GM19397 (cell line): ENCODE results near the gene PTTG1IP2.
"Not testable (repeated sequence)": the region's sequence is repeated elsewhere in the genome, so short reads cannot be mapped to it uniquely, and the experiment has no call there.

Experiments used
- ATAC-seq: cut with Tn5 transposase; IDR thresholded peaks from one replicate; pipeline ENCODE4 v1.9.1; 2021; ENCODE audit warnings: mild to moderate bottlenecking, moderate library complexity; ENCODE audit not compliant: unreplicated experiment

Gene PTTG1IP2

DNA sequence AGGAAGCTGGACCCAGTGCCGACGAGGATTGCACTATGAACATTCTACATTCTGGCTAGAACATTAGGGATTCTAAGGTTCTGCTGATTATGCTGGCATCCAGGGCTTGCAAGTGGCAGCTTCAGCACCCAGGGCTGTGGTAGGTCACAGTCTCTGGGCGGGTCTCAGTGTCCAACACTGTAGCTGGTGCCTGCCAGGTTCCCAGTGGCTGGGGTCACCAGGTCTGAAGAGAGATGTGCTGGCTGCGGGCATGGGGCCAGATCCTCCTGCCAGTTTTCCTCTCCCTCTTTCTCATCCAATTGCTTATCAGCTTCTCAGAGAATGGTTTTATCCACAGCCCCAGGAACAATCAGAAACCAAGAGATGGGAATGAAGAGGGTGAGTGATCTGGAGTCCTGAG is at the start of gene PTTG1IP2:
TSS of gene PTTG1IP2 (plus strand) at position 86 of the 400 bp plus-strand sequence. CDS start at position 234, 148 bp downstream.
- ATAC-seq: no peak

DNA sequence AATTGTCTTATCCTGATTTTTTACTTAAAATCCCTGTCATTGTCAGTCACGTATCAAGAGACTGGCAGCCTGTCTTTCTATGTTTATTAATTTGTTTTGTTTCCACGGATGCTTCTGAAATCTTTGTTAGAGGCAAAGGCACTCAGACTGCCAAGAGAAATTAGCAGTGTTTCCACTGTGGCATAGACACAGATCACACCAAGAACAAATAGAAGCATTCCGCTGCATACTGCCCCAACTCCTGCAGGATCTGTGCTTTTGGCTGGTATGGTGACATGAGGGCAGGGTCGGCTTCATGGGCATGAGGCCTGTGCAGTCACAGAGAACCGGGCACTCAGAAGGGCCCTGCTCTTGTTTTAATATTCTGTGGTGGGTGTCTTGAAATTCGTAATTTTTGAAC is 47.8 kb upstream of the PTTG1IP2 start:
- no peak for ATAC-seq

- ATAC-seq: peak; percentile 83
These were observed 44.7 kb upstream of the PTTG1IP2 start for GRCh38 chr7:90424720-90425119.

DNA sequence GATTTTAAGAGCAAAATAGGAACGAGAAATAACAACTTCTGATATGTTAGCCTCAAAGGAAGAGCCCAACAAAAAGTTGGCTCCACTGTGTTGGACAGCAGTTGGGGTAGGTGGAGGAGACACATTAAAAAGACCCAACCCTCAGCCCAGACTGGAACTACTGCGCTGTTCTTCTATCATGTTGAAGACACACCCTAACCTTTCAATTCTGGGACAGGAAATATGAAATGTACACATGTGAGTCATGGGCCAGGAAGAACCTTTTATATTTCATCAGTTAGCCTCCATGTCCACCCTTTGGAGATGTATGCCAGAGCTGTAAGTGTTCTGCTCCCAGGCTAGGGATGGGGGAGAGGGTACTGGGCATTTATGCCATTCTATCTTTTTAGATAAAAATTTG is 44.1 kb upstream of the PTTG1IP2 start:
- ATAC-seq: no peak

DNA sequence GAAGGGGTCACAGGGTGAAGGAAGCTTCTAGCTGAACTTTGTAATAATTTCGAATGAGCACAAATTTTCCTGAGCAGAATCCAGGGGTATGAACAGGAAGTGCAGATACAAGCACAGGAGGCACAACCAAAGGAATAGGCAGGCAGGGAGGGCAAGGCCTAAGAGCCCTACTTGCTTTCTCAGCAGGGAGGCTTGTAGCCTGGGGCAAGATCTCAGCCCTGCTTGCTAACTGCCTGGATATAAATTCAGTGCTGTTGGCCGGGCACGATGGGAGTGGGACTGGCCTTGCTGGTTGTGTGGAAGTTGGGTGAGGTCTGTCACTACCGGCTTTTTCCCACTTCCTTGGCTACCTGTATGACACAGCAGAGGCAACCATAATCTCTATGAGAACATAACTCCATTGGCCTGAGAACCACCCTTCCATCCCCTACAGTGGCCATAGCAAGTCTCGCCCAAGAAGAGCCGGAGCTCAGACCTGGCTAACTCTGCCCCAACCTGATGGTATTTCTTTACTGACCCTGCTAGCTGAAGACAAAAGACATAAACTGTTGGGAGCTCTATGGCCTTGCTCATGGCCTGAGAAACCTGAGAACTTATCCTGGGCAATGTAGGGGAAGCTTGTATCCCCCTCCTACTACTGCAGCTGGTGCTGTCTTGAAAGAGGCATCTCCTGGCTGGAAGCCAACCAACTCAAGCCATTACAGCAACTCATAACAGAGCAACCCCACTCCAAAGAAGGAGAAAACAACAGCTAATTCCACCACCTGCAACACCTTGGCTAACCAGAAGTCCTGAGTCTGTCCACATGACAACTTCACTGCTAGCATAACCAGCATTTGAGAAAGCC is 38.6 kb upstream of the PTTG1IP2 start:
- no peak for ATAC-seq

DNA sequence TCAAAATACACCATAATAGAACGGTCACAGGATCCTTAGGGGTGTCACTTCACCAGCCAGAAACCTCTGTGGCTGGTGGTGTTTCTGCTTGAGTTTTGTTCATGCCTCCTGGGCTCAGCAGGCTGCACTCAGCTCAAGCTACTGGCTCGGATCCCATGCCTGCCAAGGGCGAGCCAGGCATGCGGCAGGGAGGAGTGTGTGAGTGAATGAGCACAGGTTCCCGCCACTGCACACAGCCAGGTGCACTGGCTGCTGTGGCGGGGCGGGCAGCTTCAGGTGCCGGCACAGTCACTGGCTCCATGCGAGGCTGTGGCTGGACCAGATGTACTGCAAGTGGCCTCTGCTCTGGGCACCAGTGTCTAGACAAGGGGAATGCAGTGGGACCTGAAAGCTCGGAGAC is 36.7 kb upstream of the PTTG1IP2 start:
- ATAC-seq: no peak

DNA sequence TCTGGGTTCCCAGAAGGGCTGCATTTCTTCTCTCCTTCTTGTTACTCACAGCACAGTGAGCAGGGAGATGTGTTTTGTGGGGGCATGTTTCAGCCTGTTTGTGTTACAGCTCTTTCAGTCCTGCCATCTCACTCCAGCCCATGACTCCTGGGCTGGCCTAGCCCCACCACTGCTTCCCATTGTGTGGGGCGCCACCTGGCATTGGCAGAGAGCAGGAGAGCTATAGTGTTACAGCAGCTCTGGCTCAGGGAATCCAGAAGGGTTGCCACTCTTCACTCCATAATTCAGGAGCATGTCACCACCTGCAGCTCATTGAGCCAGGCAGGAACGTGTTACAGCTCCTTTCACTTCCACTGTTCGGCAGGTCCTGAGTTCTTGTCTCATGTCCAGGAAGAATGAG is 36.2 kb upstream of the PTTG1IP2 start:
- no peak for ATAC-seq

DNA sequence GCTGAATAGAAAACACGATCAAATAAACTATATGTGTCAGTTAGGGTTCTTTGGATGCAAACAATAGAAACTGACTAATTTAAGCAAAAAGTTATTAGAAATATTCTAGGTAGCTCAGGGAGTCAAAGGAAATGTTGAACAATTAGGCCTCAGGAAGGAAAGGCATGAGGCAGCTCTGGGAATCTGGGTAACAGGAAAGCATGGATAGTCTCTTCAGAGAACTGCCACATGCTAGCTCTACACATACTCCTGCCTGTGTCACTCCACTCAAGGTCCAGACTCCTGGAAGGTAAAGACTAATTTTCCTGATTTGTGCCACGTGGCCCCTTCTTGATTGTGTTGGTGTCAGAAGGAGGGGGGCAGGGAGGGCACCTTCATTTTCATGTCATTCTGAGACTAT is 23.8 kb upstream of the PTTG1IP2 start:
- ATAC-seq: no peak

DNA sequence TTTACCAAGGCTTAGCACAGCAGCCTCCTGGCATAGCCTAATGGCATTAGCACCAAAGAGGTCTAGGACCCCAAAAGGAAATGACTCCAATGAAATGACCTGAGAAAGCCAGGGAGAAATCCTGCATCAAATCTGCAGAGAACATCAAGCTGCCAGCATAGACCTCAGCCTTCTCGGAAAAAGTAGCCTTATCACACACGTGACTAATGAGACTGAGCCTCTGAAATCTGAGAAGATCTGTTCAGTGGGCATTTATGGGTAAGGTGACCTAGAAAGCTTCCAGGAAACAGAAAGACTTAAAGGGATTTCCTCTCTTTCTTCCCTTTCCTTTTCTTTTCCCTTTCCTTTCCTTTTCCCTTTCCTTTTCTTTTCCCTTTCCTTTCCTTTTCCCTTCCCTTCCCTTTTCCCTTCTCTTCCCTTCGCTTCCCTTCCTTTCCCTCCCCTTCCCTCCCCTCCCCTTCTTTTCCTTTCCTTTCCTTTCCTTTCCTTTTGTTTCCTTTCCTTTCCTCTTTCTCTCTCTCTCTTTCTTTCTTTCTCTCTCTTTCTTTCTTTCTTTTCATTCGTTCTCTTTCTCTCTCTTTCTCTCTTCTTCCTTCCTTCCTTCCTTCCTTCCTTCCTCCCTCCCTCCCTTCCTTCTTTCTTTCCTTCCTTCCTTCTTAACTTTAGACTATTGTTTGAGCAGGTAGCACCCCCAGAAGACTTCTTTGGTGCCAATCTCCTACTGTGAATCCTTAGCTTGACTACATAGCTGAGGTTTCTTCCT is 23.1 kb upstream of the PTTG1IP2 start:
- ATAC-seq: no peak

GRCh38 chr7:90453259-90453891 is 16.1 kb upstream of the PTTG1IP2 start:
- no peak for ATAC-seq

DNA sequence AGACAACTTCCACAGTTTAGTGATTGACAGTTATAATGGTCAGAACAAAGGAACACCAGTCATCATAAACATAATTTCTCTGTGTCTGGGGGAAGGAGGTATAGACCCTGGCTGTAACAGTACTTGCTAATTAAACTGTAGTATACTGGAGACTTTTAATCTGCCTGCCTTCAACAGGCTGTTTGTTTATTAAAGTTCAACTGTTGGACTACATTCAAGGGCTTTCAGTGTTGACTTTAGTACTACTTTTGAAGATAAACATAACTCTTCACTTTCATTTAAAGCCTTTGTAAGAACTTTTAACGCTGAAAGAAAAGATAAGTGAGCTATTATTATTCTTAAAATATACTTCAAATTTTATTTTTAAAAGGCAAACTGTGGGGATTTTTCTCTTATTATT is 15.5 kb upstream of the PTTG1IP2 start:
- no peak for ATAC-seq

GRCh38 chr7:90455163-90456030 is 14.0 kb upstream of the PTTG1IP2 start:
- ATAC-seq: peak; percentile 73

DNA sequence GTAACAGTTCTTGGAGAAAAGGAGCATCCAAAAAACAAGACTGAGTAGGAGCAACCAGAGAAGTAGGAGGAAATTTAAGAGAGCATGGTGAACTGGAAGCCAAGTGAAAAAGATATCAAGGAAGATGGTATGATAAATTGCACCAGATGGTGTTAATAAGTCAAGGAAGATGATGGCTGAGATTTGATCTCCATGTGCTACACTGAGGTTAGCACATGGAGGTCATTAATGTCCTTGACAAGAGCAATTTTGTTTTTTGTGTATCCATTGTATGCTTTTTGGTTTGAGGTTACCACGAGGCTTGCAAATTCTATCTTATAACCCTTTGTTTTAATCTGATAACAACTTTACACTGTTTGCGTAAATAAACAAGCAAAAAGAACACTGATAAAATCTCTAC is 11.3 kb upstream of the PTTG1IP2 start:
- ATAC-seq: no peak

DNA sequence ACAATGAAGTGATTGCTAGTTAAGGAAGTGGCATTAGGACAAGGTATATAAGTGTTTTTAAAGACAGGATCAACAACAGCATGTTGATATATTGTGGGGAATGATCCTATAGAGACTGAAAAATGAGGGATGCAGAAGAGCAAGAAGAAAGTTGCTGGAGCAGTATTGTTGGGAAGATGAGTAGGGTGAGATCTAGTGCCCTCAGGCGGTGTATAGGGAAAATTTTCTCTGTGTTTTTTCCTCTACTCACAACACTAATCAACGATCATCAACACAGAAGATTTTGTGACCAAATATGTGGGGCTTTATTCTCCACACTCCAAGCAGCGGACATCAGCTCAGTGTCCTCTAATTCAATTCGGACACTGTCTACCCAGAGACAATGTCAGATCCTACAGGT is 9.6 kb upstream of the PTTG1IP2 start:
- no peak for ATAC-seq

- no peak for ATAC-seq
These were observed 8.2 kb upstream of the PTTG1IP2 start for GRCh38 chr7:90461219-90461618.

DNA sequence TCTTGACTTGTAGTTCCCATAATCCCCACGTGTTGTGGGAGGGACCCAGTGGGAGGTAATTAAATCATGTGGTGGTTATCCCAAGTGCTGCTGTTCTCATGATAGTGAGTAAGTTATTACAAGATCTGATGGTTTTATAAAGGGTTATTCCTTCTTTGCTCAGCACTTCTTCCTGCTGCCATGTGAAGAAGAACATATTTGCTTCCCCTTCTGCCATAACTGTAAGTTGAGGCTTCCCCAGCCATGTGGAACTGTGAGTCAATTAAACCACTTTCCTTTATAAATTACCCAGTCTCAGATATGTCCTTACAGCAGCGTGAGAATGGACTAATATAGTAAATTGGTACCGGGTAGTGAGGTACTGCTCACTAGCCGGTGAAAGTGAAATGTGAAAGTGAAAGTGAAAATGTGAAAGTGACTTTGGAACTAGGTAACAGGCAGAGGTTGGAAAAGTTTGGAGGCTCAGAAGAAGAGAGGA is 6.2 kb upstream of the PTTG1IP2 start:
- not testable (repeated sequence) for ATAC-seq

DNA sequence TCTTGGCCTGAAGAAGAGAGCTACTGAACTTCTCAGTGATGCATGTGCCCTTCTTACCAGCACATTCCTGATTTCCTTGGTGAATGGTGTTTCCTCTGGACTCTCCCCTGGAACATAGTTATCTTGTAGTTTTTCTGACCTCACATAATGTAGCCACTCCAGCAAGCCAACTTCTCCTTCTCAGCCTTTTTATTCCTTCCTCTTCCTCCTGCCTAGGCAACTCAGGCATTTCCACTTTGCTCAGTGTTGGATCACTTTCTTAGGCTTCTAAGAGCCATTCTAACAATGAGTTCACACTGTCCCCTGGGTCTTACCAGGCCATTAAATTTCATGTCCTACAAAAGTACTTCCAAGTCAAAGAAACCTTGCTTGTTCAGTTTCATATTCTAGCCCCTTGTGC is 3.6 kb upstream of the PTTG1IP2 start:
- no peak for ATAC-seq

- ATAC-seq: no peak
These were observed 3.5 kb downstream of the PTTG1IP2 start for GRCh38 chr7:90472805-90473540.

- no peak for ATAC-seq
These were observed 4.4 kb downstream of the PTTG1IP2 start for GRCh38 chr7:90473814-90474213.
